PFSK-1 (cell line): ENCODE data around the gene MINK1.

Experiments
- FOXP2 ChIP-seq: optimal IDR thresholded peaks from 2 replicates; pipeline ENCODE3; 2011; ENCODE audit warnings: borderline replicate concordance, control low read depth, inconsistent platforms; ENCODE audit not compliant: insufficient read depth; ENCODE audit errors: extremely low read length, extremely low read depth
- POLR2AphosphoS5 ChIP-seq: IDR thresholded peaks from 2 replicates; pipeline ENCODE4 v1.6.1; 2012; ENCODE audit warnings: low read depth, mild to moderate bottlenecking, control low read depth, low read length, moderate library complexity
- SIN3A ChIP-seq: IDR thresholded peaks from 2 replicates; pipeline ENCODE4 v1.6.1; 2012; ENCODE audit warnings: mild to moderate bottlenecking, low read length, moderate library complexity, borderline replicate concordance; ENCODE audit not compliant: insufficient read depth
- TAF1 ChIP-seq: IDR thresholded peaks from 2 replicates; pipeline ENCODE4 v1.6.1; 2012; ENCODE audit warnings: low read length, control low read depth, borderline replicate concordance; ENCODE audit not compliant: insufficient read depth
- TF ChIP-seq, protein P1 (sequence below), 2 experiments: IDR thresholded peaks; 2 replicates each; pipeline versions ENCODE4 v1.6.1 to v1.8.0; 2011 to 2012; ENCODE audit warnings: low read depth in 2 of 2, low read length in 2 of 2, control low read depth in 1 of 2, inconsistent platforms in 1 of 2, mild to moderate bottlenecking in 1 of 2, moderate library complexity in 1 of 2; ENCODE audit not compliant: insufficient read depth in 1 of 2

MINK1 gene

DNA sequence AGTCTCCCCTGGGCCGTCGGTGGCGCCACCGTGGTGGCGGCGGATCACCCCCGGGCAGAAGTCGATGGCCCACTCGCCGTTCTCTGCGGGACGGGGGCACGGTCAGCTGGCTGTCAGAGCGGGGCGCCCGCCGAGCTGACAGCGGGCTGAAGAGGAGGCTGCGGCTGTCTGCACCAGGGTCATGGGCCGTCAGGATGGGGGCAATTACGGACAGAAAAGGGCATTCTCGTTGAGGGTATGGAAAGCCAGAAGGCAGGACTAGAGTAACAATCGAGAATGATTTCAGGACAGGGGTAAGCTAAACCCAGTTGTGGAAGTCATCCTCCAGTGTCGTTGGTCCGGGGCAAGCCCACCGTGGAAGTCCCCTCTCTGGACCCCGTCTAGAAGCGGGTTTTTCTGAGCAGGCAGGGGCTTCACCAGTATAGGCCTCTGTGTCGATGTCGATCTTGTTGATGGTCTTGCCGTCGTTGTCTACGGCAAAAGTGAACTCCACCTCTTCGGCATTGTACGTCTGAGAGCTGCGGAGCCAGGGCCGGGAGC lies 68.0 kb downstream of the MINK1 start:
- TF ChIP-seq SIN3A (no peak), POLR2AphosphoS5 (no peak)
- TF ChIP-seq, protein P1, sequence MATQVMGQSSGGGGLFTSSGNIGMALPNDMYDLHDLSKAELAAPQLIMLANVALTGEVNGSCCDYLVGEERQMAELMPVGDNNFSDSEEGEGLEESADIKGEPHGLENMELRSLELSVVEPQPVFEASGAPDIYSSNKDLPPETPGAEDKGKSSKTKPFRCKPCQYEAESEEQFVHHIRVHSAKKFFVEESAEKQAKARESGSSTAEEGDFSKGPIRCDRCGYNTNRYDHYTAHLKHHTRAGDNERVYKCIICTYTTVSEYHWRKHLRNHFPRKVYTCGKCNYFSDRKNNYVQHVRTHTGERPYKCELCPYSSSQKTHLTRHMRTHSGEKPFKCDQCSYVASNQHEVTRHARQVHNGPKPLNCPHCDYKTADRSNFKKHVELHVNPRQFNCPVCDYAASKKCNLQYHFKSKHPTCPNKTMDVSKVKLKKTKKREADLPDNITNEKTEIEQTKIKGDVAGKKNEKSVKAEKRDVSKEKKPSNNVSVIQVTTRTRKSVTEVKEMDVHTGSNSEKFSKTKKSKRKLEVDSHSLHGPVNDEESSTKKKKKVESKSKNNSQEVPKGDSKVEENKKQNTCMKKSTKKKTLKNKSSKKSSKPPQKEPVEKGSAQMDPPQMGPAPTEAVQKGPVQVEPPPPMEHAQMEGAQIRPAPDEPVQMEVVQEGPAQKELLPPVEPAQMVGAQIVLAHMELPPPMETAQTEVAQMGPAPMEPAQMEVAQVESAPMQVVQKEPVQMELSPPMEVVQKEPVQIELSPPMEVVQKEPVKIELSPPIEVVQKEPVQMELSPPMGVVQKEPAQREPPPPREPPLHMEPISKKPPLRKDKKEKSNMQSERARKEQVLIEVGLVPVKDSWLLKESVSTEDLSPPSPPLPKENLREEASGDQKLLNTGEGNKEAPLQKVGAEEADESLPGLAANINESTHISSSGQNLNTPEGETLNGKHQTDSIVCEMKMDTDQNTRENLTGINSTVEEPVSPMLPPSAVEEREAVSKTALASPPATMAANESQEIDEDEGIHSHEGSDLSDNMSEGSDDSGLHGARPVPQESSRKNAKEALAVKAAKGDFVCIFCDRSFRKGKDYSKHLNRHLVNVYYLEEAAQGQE (IDR thresholded peaks at IDR 0.05; ENCODE audit: insufficient read depth in 1 of 2, low read depth in 2 of 2, low read length in 2 of 2) = no peak

GRCh38 chr17:4901648-4902344 lies 68.7 kb downstream of the MINK1 start:
- TF ChIP-seq, protein P1 (IDR thresholded peaks at IDR 0.05; ENCODE audit: insufficient read depth in 1 of 2, low read depth in 2 of 2, low read length in 2 of 2) = no peak
- TF ChIP-seq POLR2AphosphoS5 (no peak), FOXP2 (no peak), SIN3A (no peak), TAF1 (no peak)

- TF ChIP-seq POLR2AphosphoS5 (no peak), SIN3A (no peak), TAF1 (no peak), FOXP2 (no peak)
- TF ChIP-seq, protein P1 (IDR thresholded peaks at IDR 0.05; ENCODE audit: insufficient read depth in 1 of 2, low read depth in 2 of 2, low read length in 2 of 2) = no peak
Measured at GRCh38 chr17:4902540-4902939, 69.4 kb downstream of the MINK1 start.

DNA sequence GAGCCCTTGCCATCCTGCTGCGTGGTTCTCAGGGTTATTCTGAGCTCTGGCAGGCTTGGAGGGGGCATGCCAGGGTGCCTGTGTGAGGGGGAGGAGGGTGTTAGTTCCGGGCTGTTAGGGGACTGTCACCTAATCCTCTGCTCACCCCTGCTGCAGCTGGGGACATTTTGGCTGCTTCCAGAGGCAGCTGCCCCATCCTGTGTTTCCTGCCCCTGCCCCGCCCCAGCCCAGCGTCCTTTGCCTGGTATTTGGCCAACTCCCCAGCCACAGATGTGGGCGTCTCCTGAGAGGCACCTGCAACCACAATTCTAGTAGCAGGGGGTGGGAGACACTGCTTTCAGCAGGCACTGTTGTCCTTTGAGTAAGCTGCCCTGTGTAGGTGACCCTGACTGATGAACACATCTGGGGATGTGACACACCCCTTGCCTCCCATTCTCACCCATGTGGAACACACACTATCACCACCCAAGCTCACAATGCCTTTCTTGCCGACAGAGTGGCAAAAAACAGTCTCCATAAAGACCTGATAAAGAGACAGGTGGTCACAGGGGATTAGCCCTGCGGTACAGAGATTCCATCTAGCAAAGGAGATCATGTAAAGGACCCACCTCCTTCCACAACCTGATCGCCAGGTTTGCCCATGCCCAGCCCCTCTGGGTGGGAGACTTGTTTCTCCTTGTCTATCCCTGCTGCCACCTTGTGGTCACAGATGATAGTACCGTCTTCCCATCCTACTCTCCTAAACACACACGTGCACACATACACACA lies 70.1 kb downstream of the MINK1 start, which contains the start of gene CHRNE:
TSS of gene CHRNE (minus strand) at position 48 of the 768 bp plus-strand sequence. CDS start at position 13, 35 bp downstream.
- no peak for TF ChIP-seq TAF1
- no peak for TF ChIP-seq FOXP2
- no peak for TF ChIP-seq POLR2AphosphoS5
- no peak for TF ChIP-seq SIN3A
- TF ChIP-seq, protein P1 (IDR thresholded peaks at IDR 0.05; ENCODE audit: insufficient read depth in 1 of 2, low read depth in 2 of 2, low read length in 2 of 2) = no peak
